Osteoblast (primary cell): Measurements from ENCODE around the gene HEATR5A. TPM values are rescaled to one million over a fixed set of nuclear protein-coding genes. Genes with fewer than 3 reads are reported as not detected.
A peak's percentile ranks its signal among the peaks of the same experiment; 100 is the strongest.
"Not testable (repeated sequence)": the region's sequence is repeated elsewhere in the genome, so short reads cannot be mapped to it uniquely, and the experiment has no call there.

Experiments used
- DNase-seq: peaks from one replicate; pipeline ENCODE4 v3.0.0; 2011; ENCODE audit warnings: low spot score, mixed read lengths; ENCODE audit not compliant: insufficient read length; ENCODE audit errors: missing footprints
- H2AFZ ChIP-seq: 2 replicates; pipeline ENCODE4 v1.6.0; 2011; ENCODE audit warnings: mild to moderate bottlenecking, low read length
- H3K27ac ChIP-seq: 2 replicates; pipeline ENCODE4 v1.5.1; 2011; ENCODE audit warnings: mild to moderate bottlenecking, low read depth, low read length, moderate library complexity
- H3K27me3 ChIP-seq: 2 replicates; pipeline ENCODE4 v1.6.0; 2012; ENCODE audit warnings: mild to moderate bottlenecking, control low read depth, inconsistent platforms, low read length, moderate library complexity; ENCODE audit not compliant: insufficient read depth
- H3K36me3 ChIP-seq: 2 replicates; pipeline ENCODE4 v1.5.1; 2011; ENCODE audit warnings: mild to moderate bottlenecking, low read length, control low read depth, moderate library complexity; ENCODE audit not compliant: insufficient read depth
- H3K4me1 ChIP-seq: 2 replicates; pipeline ENCODE4 v1.5.1; 2011; ENCODE audit warnings: mild to moderate bottlenecking, low read length, control low read depth, moderate library complexity; ENCODE audit not compliant: insufficient read depth
- H3K4me2 ChIP-seq: 2 replicates; pipeline ENCODE4 v1.6.0; 2011; ENCODE audit warnings: mild to moderate bottlenecking, low read length; ENCODE audit not compliant: insufficient read depth
- H3K4me3 ChIP-seq: fragments of 200-600 bp; sonication (generic); 3 replicates; pipeline ENCODE4 v1.5.1; 2012; ENCODE audit warnings: mild to moderate bottlenecking, low read length, inconsistent platforms; ENCODE audit not compliant: insufficient read depth
- H3K79me2 ChIP-seq: 2 replicates; pipeline ENCODE4 v1.6.0; 2012; ENCODE audit warnings: mild to moderate bottlenecking, low read length, control low read depth, inconsistent platforms; ENCODE audit not compliant: insufficient read depth
- H3K9me3 ChIP-seq: 2 replicates; pipeline ENCODE4 v1.5.1; 2011; ENCODE audit warnings: low read depth, low read length, control low read depth
- H4K20me1 ChIP-seq: 2 replicates; pipeline ENCODE4 v1.6.0; 2012; ENCODE audit warnings: mild to moderate bottlenecking, low read length, control low read depth; ENCODE audit not compliant: insufficient read depth
- CTCF ChIP-seq: IDR thresholded peaks from 2 replicates; pipeline ENCODE4 v1.5.1; 2011; ENCODE audit warnings: mild to moderate bottlenecking, low read depth, low read length, moderate library complexity; ENCODE audit errors: extremely low read depth
- total RNA-seq: library from RNA; depleted of rRNA; stranded (reverse); fragments of >200 nt; gene quantifications from 2 replicates; pipeline ENCODE4 v1.2.3, GENCODE V29; 2012

The HEATR5A gene
- total RNA-seq, 1 donor = 46.0 TPM

GRCh38 chr14:31371646-31372045 lies 48.7 kb downstream of the HEATR5A start:
- DNase-seq = no peak
- H3K27ac ChIP-seq = no peak overlapping the region
- no peaks in the 10 kb centered on the region for H3K79me2 ChIP-seq
- no peak for TF ChIP-seq CTCF
- no peaks in the 10 kb centered on the region for H3K27me3 ChIP-seq
- H4K20me1 ChIP-seq = no peaks in the 10 kb centered on the region
- H2AFZ ChIP-seq = no peak overlapping the region
- H3K4me1 ChIP-seq = no peaks in the 10 kb centered on the region
- H3K9me3 ChIP-seq = no peaks in the 10 kb centered on the region
- peaks cover 56% of the 10 kb centered on the region for H3K36me3 ChIP-seq
- H3K4me3 ChIP-seq = no peak overlapping the region
- H3K4me2 ChIP-seq = no peak overlapping the region

- Histone ChIP-seq H3K27me3 (no peaks in the 10 kb centered on the region), H3K4me2 (no peak overlapping the region), H3K36me3 (peaks cover 26% of the 10 kb centered on the region), H4K20me1 (no peaks in the 10 kb centered on the region), H2AFZ (no peak overlapping the region), H3K4me3 (no peak overlapping the region), H3K4me1 (peaks cover 11% of the 10 kb centered on the region), H3K27ac (no peak overlapping the region), H3K79me2 (no peaks in the 10 kb centered on the region), H3K9me3 (no peaks in the 10 kb centered on the region)
- DNase-seq = no peak
- no peak for TF ChIP-seq CTCF
These were observed 56.8 kb downstream of the HEATR5A start for GRCh38 chr14:31363331-31364073.

- H3K27ac ChIP-seq = no peak overlapping the region
- H3K36me3 ChIP-seq = peaks cover 26% of the 10 kb centered on the region
- H3K9me3 ChIP-seq = no peaks in the 10 kb centered on the region
- no peak overlapping the region for H2AFZ ChIP-seq
- no peaks in the 10 kb centered on the region for H3K79me2 ChIP-seq
- no peak overlapping the region for H3K4me3 ChIP-seq
- no peak for TF ChIP-seq CTCF
- peaks cover 11% of the 10 kb centered on the region for H3K4me1 ChIP-seq
- no peaks in the 10 kb centered on the region for H3K27me3 ChIP-seq
- H4K20me1 ChIP-seq = no peaks in the 10 kb centered on the region
- H3K4me2 ChIP-seq = no peak overlapping the region
- no peak for DNase-seq
These were observed 57.6 kb downstream of the HEATR5A start for GRCh38 chr14:31362746-31363145.

DNA sequence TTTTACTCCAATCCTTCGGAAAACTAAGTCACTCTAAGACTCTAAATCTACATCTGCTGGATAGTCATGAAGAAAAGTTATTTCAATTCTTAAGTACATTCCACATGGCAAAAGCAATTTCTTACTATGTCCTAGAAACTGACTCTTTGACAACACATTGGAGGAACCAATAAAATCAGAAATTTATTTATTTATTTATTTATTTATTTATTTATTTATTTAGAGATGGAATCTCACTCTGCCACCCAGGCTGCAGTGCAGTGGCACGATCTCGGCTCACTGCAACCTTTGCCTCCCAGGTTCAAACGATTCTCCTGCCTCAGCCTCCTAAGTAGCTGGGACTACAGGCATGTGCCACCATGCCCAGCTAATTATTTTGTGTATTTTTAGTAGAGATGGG lies 58.6 kb downstream of the HEATR5A start:
- H2AFZ ChIP-seq, H3K79me2 ChIP-seq, H4K20me1 ChIP-seq, H3K4me3 ChIP-seq, DNase-seq, H3K9me3 ChIP-seq, H3K27me3 ChIP-seq: not testable (repeated sequence)
- peak overlapping the region; percentile 86 for H3K27ac ChIP-seq
- H3K4me1 ChIP-seq = peaks cover 11% of the 10 kb centered on the region
- H3K36me3 ChIP-seq = peaks cover 29% of the 10 kb centered on the region
- peak overlapping the region; percentile 10 for H3K4me2 ChIP-seq
